Superior temporal gyrus (tissue), 1 donor: ENCODE data around the gene AQP6.
"Not testable (repeated sequence)": the region's sequence is repeated elsewhere in the genome, so short reads cannot be mapped to it uniquely, and the experiment has no call there.

Source experiments
- DNase-seq: peaks from one replicate; pipeline ENCODE4 v3.0.0-alpha.2; 2016; ENCODE audit errors: extremely low spot score

Gene AQP6

GRCh38 chr12:49969651-49970429, 2.9 kb upstream of the AQP6 start:
- no peak for DNase-seq

- DNase-seq: no peak
These were observed 2.1 kb upstream of the AQP6 start for GRCh38 chr12:49970658-49971057.

- DNase-seq: no peak
These were observed 1.6 kb upstream of the AQP6 start for GRCh38 chr12:49971141-49971540.

- DNase-seq: no peak
These were observed 618 bp upstream of the AQP6 start for GRCh38 chr12:49972129-49972528.

- DNase-seq: no peak
These were observed 649 bp downstream of the AQP6 start for GRCh38 chr12:49973361-49973830.

- DNase-seq: peak; percentile 90
These were observed 1.5 kb downstream of the AQP6 start for GRCh38 chr12:49974231-49974675.

- peak; percentile 47 for DNase-seq
These were observed 2.0 kb downstream of the AQP6 start for GRCh38 chr12:49974677-49975317.

GRCh38 chr12:49975318-49975761, 2.6 kb downstream of the AQP6 start:
- no peak for DNase-seq

- no peak for DNase-seq
These were observed 3.8 kb downstream of the AQP6 start for GRCh38 chr12:49976557-49976956.

- DNase-seq: no peak
These were observed 5.4 kb downstream of the AQP6 start for GRCh38 chr12:49978125-49978524.

GRCh38 chr12:49979016-49979586, 6.4 kb downstream of the AQP6 start:
- DNase-seq: peak; percentile 89

GRCh38 chr12:49979791-49980190, 7.0 kb downstream of the AQP6 start:
- DNase-seq: no peak

- no peak for DNase-seq
These were observed 8.0 kb downstream of the AQP6 start for GRCh38 chr12:49980501-49981349.

- no peak for DNase-seq
These were observed 9.7 kb downstream of the AQP6 start for GRCh38 chr12:49982246-49983087.

- DNase-seq: no peak
These were observed 11.1 kb downstream of the AQP6 start for GRCh38 chr12:49983892-49984291.

- no peak for DNase-seq
These were observed 12.0 kb downstream of the AQP6 start for GRCh38 chr12:49984476-49985359.

GRCh38 chr12:49985981-49986380, 13.2 kb downstream of the AQP6 start:
- no peak for DNase-seq

- DNase-seq: not testable (repeated sequence)
These were observed 13.7 kb downstream of the AQP6 start for GRCh38 chr12:49986476-49986875.

GRCh38 chr12:49987625-49988303, 15.0 kb downstream of the AQP6 start:
- no peak for DNase-seq
